Heart left ventricle (tissue), 13 donors: ENCODE data around the gene SFT2D3.

Source experiments
- POLR2A ChIP-seq, 2 donors: fragments of 450-650 bp; IDR thresholded peaks; one replicate each; pipeline ENCODE4 v1.6.1; 2017; ENCODE audit warnings: antibody characterized with exemption in 2 of 2, mild to moderate bottlenecking in 2 of 2, moderate library complexity in 2 of 2
- TF ChIP-seq, protein P1 (sequence below), 12 donors: fragments of 200-600 bp; sonication (generic) in 4 of 12; IDR thresholded peaks; one replicate each; pipeline versions ENCODE4 v1.5.0 to v1.8.0; 2018 to 2022; ENCODE audit warnings: antibody characterized with exemption in 12 of 12, mild to moderate bottlenecking in 5 of 12
- donor health status: ischemic (EF 13 %, LVEDD 7.1; RV severe dilation, severe dysfunction).
- donor health status: DM: no; HTN: yes; CAD: no.
- donor health status: DM: no; HTN: no; CAD: no.
- donor health status: ischemic (EF 25% LVEDD 6.9; RV normal size, moderate dysfunction).
- donor health status: ischemic (EF 25% LVEDD 5.7; RV mildly dilated, moderate dysfunction).
- donor health status: ischemic (EF 35%, LVEDD 5.7; RV mildly dilated, moderate dysfunction).
- donor health status: nonischemic (EF 11% LVEDD 7.7; RV severe dilation, severe dysfunction).
- donor health status: DM: yes; HTN: yes; CAD: no.
- donor health status: PGD.
- donor health status: ischemic (EF 29% LVEDD 5.4; RV normal size, mild dysfunction).
- donor health status: nonischemic (EF 23%, LVEDD 6.1; RV moderate dilation, normal function).

- no peak for TF ChIP-seq POLR2A (IDR thresholded peaks at IDR 0.05)
- TF ChIP-seq, protein P1, sequence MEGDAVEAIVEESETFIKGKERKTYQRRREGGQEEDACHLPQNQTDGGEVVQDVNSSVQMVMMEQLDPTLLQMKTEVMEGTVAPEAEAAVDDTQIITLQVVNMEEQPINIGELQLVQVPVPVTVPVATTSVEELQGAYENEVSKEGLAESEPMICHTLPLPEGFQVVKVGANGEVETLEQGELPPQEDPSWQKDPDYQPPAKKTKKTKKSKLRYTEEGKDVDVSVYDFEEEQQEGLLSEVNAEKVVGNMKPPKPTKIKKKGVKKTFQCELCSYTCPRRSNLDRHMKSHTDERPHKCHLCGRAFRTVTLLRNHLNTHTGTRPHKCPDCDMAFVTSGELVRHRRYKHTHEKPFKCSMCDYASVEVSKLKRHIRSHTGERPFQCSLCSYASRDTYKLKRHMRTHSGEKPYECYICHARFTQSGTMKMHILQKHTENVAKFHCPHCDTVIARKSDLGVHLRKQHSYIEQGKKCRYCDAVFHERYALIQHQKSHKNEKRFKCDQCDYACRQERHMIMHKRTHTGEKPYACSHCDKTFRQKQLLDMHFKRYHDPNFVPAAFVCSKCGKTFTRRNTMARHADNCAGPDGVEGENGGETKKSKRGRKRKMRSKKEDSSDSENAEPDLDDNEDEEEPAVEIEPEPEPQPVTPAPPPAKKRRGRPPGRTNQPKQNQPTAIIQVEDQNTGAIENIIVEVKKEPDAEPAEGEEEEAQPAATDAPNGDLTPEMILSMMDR (IDR thresholded peaks at IDR 0.05) = no peak
Measured at GRCh38 chr2:127676906-127677305, 24.4 kb upstream of the SFT2D3 start.
